PC-9 (cell line): ENCODE results near the gene RALB. TPM values are rescaled to one million over a fixed set of nuclear protein-coding genes. Genes with fewer than 3 reads are reported as not detected.

Experiments used
- BruUV-seq: library from RNA; stranded (reverse); fragments of 400-500 nt; replicated peaks from 2 replicates; lab custom pipeline; 2021; lab: Mats Ljungman, UMichigan
- CTCF ChIA-PET: fragments of 300-600 bp; sonication (Branson Sonifier 250); formaldehyde crosslinking; loops from one replicate; lab custom pipeline; 2022; ENCODE audit warnings: antibody characterized with exemption; lab: Charles Lee
- POLR2A ChIA-PET: fragments of 300-600 bp; sonication (Branson Sonifier 250); formaldehyde crosslinking; loops from one replicate; lab custom pipeline; 2022; ENCODE audit warnings: antibody characterized with exemption; ENCODE audit not compliant: unreplicated experiment; lab: Charles Lee
- DNase-seq, 2 experiments: peaks; one replicate each; pipeline versions ENCODE4 v3.0.0 to v3.0.0-alpha.2; 2015 to 2022; ENCODE audit warnings: mixed read lengths in 1 of 2
- H2AFZ ChIP-seq: fragments of 200-600 bp; sonication (generic); 2 replicates; pipeline ENCODE4 v1.8.1; 2017; ENCODE audit warnings: antibody characterized with exemption
- H3F3A ChIP-seq: fragments of 200-600 bp; sonication (generic); 2 replicates; pipeline ENCODE4 v1.8.1; 2017; ENCODE audit warnings: antibody characterized with exemption, mild to moderate bottlenecking, low read depth; ENCODE audit not compliant: insufficient read depth
- H3K27ac ChIP-seq: fragments of 200-600 bp; sonication (generic); 2 replicates; pipeline ENCODE4 v1.6.1; 2016; ENCODE audit warnings: mixed run types
- H3K27me3 ChIP-seq: fragments of 200-600 bp; sonication (generic); 2 replicates; pipeline ENCODE4 v1.6.1; 2016; ENCODE audit warnings: low read depth, mixed run types; ENCODE audit not compliant: insufficient read depth
- H3K36me3 ChIP-seq: fragments of 200-600 bp; sonication (generic); 2 replicates; pipeline ENCODE4 v1.6.1; 2016; ENCODE audit warnings: low read depth, mixed run types
- H3K4me1 ChIP-seq: fragments of 200-600 bp; sonication (generic); replicated peaks from 2 replicates; pipeline ENCODE4 v1.6.1; 2016; ENCODE audit warnings: mixed run types; ENCODE audit not compliant: insufficient read depth
- H3K4me2 ChIP-seq: fragments of 200-600 bp; sonication (generic); 2 replicates; pipeline ENCODE4 v1.6.1; 2017; ENCODE audit warnings: mixed run types
- H3K4me3 ChIP-seq: fragments of 200-600 bp; sonication (generic); 2 replicates; pipeline ENCODE4 v1.6.1; 2016; ENCODE audit warnings: mixed run types
- H3K79me2 ChIP-seq: fragments of 200-600 bp; sonication (generic); 2 replicates; pipeline ENCODE4 v1.6.1; 2017; ENCODE audit warnings: low read depth, mixed run types
- H3K9me2 ChIP-seq: fragments of 200-600 bp; sonication (generic); 2 replicates; pipeline ENCODE4 v1.8.1; 2017; ENCODE audit warnings: mild to moderate bottlenecking; ENCODE audit not compliant: insufficient read depth
- H3K9me3 ChIP-seq: fragments of 200-600 bp; sonication (generic); 2 replicates; pipeline ENCODE4 v1.8.1; 2016; ENCODE audit warnings: low read depth; ENCODE audit not compliant: insufficient read depth
- H4K20me1 ChIP-seq: fragments of 200-600 bp; sonication (generic); 2 replicates; pipeline ENCODE4 v1.8.1; 2017; ENCODE audit not compliant: insufficient read depth
- CTCF ChIP-seq: fragments of 200-600 bp; sonication (generic); conservative IDR thresholded peaks from 2 replicates; pipeline ENCODE4 v1.6.1; 2017; ENCODE audit warnings: mixed run types, antibody characterized with exemption, mild to moderate bottlenecking, moderate library complexity
- EZH2 ChIP-seq: fragments of 200-600 bp; sonication (generic); IDR thresholded peaks from 2 replicates; pipeline ENCODE4 v1.8.0; 2017; ENCODE audit warnings: antibody characterized with exemption, low read depth
- intact Hi-C: fragments of 100-400 bp; cut with micrococcal nuclease; formaldehyde crosslinking; loops from one replicate; pipeline ENCODE4 v1.10.0; 2022; ENCODE audit not compliant: unreplicated experiment
- total RNA-seq: library from RNA; stranded (reverse); gene quantifications from 2 replicates; pipeline ENCODE4 v1.2.3, GENCODE V29; 2021

The RALB gene
- total RNA-seq, 1 experiment from 2014 or later, result 86.6 TPM

- Histone ChIP-seq H2AFZ (no peak overlapping the region), H3K9me2 (no peaks in the 10 kb centered on the region), H3K79me2 (peaks cover 92% of the 10 kb centered on the region), H3K4me3 (no peak overlapping the region), H3K4me2 (no peak overlapping the region), H3K9me3 (peaks cover 10% of the 10 kb centered on the region; the same call in 1 of the 2 replicates), H3K4me1 (no peaks in the 10 kb centered on the region), H4K20me1 (no peaks in the 10 kb centered on the region), H3F3A (no peaks in the 10 kb centered on the region), H3K27ac (no peak overlapping the region), H3K36me3 (peaks cover 17% of the 10 kb centered on the region; the same call in 1 of the 2 replicates), H3K27me3 (no peaks in the 10 kb centered on the region)
- ChIA-PET POLR2A (no interaction called here), CTCF (no interaction called here)
- no peak for TF ChIP-seq CTCF
- no peak for TF ChIP-seq EZH2
- DNase-seq, result no peak
- intact Hi-C loops, result no loop called here
- BruUV-seq, result no TSS peak
Observed at GRCh38 chr2:120269816-120270215, 17.2 kb downstream of the RALB start.

- peaks cover 93% of the 10 kb centered on the region for H3K79me2 ChIP-seq
- CTCF ChIA-PET, result no interaction called here
- H3F3A ChIP-seq, result peaks cover 9% of the 10 kb centered on the region; the same call in 1 of the 2 replicates
- no TSS peak for BruUV-seq
- no peak overlapping the region for H3K27ac ChIP-seq
- no peaks in the 10 kb centered on the region for H3K4me1 ChIP-seq
- no peak overlapping the region for H3K4me3 ChIP-seq
- H3K36me3 ChIP-seq, result peaks cover 23% of the 10 kb centered on the region; the same call in 1 of the 2 replicates
- TF ChIP-seq EZH2 (no peak), CTCF (no peak)
- intact Hi-C loops, result no loop called here
- no peaks in the 10 kb centered on the region for H3K27me3 ChIP-seq
- no peak overlapping the region for H2AFZ ChIP-seq
- peaks cover 19% of the 10 kb centered on the region; the same call in 1 of the 2 replicates for H3K9me3 ChIP-seq
- no peaks in the 10 kb centered on the region for H4K20me1 ChIP-seq
- POLR2A ChIA-PET, result no interaction called here
- no peaks in the 10 kb centered on the region for H3K9me2 ChIP-seq
- H3K4me2 ChIP-seq, result no peak overlapping the region
- no peak for DNase-seq
Observed at GRCh38 chr2:120271711-120272379, 19.2 kb downstream of the RALB start.

- no peak overlapping the region for H2AFZ ChIP-seq
- H3K4me3 ChIP-seq, result no peak overlapping the region
- BruUV-seq, result no TSS peak
- H3K27ac ChIP-seq, result no peak overlapping the region
- no peaks in the 10 kb centered on the region for H3K4me1 ChIP-seq
- H3K9me3 ChIP-seq, result peaks cover 19% of the 10 kb centered on the region; the same call in 1 of the 2 replicates
- peaks cover 18% of the 10 kb centered on the region; the same call in 1 of the 2 replicates for H3F3A ChIP-seq
- H4K20me1 ChIP-seq, result peaks cover 7% of the 10 kb centered on the region; the same call in 1 of the 2 replicates
- TF ChIP-seq EZH2 (no peak), CTCF (no peak)
- no peak overlapping the region for H3K4me2 ChIP-seq
- H3K27me3 ChIP-seq, result no peaks in the 10 kb centered on the region
- ChIA-PET CTCF (no interaction called here), POLR2A (no interaction called here)
- intact Hi-C loops, result no loop called here
- peaks cover 95% of the 10 kb centered on the region for H3K79me2 ChIP-seq
- no peaks in the 10 kb centered on the region for H3K9me2 ChIP-seq
- H3K36me3 ChIP-seq, result peaks cover 23% of the 10 kb centered on the region; the same call in 1 of the 2 replicates
- no peak for DNase-seq
Observed at GRCh38 chr2:120272763-120273481, 20.3 kb downstream of the RALB start.
